Islet of Langerhans (tissue), 1 donor: Measurements from ENCODE around the gene RAD51B.
"Not testable (repeated sequence)": the region's sequence is repeated elsewhere in the genome, so short reads cannot be mapped to it uniquely, and the experiment has no call there.

Source experiments
- FAIRE-seq: peaks from one replicate; lab custom pipeline; 2011; peaks lifted over from hg19 to GRCh38; lab: Jason Lieb, UNC

The RAD51B gene

DNA sequence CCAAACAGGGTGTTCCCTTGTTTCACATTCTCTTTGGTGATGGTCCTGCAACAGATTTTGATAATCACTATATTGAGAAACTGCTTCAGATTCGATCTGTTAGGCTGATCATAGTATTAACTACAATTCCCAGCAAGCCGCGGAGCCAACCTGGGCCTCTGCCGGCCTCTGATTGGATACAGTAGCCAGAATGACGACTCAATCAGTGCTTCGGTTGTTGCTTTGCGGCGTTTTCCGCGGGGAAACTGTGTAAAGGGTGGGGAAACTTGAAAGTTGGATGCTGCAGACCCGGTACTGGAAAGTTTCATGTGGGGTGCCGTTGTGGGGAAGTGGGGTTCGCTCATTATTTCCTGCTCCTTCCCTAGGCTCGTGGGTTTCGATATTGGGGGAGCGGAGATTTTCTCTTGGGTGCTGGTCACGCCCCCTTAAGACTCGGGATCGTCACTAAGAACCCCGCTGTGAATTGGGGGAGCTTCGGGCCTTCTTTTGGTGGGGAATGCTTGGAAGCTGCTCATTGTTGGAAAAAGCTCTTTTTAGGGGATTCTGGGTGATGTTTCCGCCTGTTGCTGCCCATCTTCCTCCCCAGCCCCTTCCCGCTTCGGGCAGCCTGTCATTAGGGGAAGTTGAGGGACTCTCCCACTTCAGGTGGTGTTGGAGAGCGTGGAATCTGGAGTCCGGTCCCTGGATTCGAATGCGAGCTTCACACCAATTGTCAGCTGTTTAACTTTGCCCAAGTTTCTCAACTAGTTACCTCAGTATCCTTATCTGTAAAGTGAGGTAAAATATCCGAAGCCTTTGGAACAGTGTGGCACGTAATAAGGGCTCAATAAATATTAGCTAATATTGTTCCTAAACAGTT, at the start of gene RAD51B:
TSS of gene RAD51B (plus strand) at position 217 of the 859 bp plus-strand sequence.
- FAIRE-seq = peak; percentile 76

- FAIRE-seq = no peak
Observed at GRCh38 chr14:67773844-67774377, 45.7 kb upstream of the RAD51B start.

- no peak for FAIRE-seq
Observed at GRCh38 chr14:67776653-67777322, 42.8 kb upstream of the RAD51B start.

GRCh38 chr14:67778792-67779191, 40.8 kb upstream of the RAD51B start:
- FAIRE-seq = no peak

DNA sequence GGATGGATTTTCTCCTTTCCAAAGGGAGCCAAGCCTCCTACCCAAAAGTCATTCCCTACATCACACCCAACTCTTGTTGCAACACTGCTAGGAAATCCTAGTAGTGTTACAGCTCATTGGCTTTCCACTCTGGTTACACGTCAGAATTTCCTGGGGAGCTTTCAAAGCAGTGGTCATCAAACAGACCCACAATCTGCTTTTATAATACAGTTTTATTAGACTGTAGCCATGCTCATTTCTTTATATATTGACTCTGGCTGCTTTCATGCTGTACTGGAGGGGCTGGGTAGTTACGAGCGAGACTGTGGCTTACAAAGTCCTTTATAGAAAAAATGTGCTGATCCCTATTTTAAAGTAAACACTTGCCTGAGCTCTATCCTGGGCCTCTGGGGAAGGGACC, 37.5 kb upstream of the RAD51B start:
- FAIRE-seq = no peak

GRCh38 chr14:67784244-67784823, 35.2 kb upstream of the RAD51B start:
- FAIRE-seq = no peak

DNA sequence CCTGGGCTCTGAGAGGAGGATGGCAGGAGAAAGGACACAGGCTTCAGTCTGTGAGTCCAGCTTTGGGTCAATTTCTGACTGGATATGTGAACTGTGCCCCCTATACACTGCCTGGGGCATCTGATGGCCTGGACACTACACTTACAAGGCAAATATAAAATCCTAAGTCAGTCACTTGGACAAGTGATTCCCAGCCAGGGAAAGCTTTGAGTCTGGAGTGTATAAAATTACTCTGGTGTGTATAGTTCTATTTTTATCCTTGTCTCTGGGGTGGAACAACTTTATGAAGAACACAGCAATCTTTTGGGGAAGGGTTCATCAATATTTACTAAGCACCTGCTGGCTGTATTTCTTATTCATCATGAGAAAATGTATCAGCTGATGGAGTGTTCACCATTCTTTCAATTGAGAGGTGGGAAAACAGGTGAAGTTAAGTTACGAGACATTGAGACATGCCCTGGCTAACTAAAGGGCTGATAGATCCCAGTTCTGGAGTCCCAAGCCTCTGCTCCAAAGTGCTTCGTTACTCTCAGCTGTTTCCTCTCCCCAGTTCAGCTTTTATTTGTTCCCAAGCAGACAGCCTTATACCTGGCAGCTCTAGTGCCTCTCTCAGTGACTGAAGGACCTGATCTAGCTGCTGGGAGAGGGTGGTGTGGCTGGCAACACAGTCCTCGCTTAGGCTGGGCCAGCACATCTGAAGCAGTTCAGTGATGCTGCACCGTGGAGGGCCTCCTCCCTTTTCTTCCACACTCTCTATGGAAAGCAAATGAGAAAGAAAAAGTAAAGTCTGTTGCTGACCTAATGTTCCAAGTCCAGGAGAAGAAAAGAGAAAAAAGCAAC, 34.1 kb upstream of the RAD51B start:
- FAIRE-seq = no peak

GRCh38 chr14:67787673-67788072, 31.9 kb upstream of the RAD51B start:
- no peak for FAIRE-seq

DNA sequence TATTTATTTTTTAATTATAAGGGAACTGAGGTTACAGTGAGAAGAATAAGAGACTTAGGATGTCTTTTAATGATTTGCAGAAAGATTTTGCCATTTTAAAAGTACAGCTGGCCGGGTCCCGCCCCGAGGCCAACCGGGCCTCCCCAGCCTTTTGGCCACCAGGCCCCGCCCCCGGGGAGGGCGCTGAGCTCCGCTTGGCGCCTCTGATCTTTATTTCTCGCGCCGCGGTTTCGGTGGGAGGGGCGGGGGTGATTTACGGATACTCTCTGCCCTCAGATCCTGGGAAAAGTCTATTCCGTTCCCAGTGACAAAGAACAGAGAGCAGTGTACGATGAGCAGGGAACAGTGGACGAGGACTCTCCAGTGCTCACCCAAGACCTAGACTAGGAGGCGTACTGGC, 20.8 kb upstream of the RAD51B start:
- FAIRE-seq = no peak

DNA sequence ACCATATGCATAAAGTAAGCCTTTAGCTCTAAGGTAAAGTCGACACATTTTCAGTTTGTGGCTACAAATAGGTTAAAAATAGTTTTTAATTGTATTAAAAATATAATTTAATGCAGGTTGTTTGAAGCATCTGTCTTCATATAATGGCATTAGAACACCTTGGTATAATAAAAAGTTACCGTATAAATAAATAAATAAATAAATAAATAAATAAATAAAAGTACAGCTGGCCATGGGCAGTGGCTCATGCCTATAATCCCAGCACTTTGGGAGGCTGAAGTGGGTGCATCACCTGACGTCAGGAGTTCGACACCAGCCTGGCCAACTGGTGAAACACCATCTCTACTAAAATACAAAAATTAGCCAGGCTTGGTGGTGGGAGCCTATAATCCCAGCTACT, 18.8 kb upstream of the RAD51B start:
- FAIRE-seq = no peak

DNA sequence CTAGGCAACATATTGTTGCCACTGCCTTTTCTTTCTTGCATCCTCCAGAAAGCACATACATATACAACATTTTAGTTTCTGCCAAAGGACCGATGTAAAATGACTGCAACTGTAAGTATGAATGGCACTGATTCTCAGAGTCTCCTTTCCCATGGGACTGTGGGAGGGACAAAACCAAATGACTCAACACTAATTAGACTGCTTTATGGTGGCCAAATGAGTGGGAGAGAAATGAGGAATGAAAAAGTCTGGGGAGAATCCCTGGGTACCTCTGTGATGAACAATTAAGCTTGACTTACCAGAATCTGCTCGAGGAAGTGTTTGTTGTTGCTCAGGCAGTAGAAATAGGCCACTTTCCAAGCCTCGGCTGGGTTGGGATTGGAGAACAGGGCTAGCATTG, 13.3 kb upstream of the RAD51B start:
- FAIRE-seq = no peak

- FAIRE-seq = no peak
Observed at GRCh38 chr14:67814821-67815220, 4.8 kb upstream of the RAD51B start.

- no peak for FAIRE-seq
Observed at GRCh38 chr14:67815573-67816225, 3.9 kb upstream of the RAD51B start.

DNA sequence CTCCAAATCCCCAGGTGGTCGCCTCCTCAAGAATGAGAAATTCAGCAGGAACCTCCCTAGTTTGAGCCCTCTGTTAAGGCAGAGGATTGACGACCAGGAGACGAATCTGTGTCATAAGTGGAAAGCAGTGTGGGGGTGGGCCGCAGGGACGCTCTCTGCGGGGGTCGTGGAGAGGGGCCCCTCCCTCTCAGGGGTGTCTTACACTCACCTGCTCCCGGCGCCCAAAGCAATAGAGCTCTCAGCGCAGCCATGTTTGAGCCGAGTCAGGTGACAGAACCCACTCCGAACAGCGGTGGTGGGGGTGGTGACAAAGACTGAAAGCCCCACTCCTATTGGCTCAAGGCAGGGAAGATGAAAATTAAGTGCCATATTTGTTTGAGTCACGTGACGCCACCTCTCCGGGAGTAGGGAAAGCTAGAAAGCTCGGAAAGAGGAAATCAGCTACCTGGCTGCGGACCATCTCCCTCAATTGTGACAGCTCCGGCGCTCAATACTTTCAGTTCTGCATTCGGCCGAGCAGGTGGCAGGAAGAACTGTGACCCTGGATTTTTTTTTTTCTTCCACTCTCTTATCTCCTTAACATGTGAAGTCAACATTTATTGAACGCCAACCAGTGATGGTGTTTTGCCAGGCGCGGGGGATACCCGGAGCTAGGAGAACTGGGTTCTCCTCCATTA, 3.1 kb upstream of the RAD51B start, which contains the start of gene ZFYVE26:
TSS of gene ZFYVE26 (minus strand) at position 265 of the 677 bp plus-strand sequence. CDS start 627 bp downstream, outside the sequence.
- peak; percentile 97 for FAIRE-seq

GRCh38 chr14:67817750-67818438, 1.7 kb upstream of the RAD51B start:
- FAIRE-seq = no peak

- FAIRE-seq = not testable (repeated sequence)
Observed at GRCh38 chr14:67818476-67818875, 1.1 kb upstream of the RAD51B start.

DNA sequence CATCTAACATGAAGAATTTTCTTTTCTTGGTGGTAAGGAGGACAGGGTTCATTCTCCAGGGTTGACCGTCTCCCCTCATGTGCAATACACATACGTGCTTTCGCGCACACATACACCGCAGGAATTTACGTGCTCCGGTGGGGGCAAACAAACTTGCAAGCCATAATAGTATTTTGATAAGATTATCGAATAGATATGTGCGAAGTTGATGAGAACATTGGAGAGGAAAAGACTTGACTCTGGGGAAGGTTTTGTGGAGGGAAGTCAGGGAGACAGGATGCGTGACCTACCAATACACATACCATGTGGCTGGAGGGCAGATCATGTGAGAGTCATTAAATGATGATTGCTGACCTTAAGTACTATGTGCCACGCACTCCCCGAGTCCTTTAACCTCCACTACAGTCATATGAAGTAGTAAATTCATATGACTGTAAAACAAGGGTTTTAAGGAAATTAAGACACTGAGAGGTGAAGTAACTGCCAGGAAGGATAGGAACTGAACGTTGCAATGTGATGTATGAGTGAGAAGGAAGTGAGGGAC, 921 bp downstream of the RAD51B start:
- no peak for FAIRE-seq

- FAIRE-seq = no peak
Observed at GRCh38 chr14:67821121-67821520, 1.5 kb downstream of the RAD51B start.

GRCh38 chr14:67831113-67831512, 11.5 kb downstream of the RAD51B start:
- FAIRE-seq = no peak

DNA sequence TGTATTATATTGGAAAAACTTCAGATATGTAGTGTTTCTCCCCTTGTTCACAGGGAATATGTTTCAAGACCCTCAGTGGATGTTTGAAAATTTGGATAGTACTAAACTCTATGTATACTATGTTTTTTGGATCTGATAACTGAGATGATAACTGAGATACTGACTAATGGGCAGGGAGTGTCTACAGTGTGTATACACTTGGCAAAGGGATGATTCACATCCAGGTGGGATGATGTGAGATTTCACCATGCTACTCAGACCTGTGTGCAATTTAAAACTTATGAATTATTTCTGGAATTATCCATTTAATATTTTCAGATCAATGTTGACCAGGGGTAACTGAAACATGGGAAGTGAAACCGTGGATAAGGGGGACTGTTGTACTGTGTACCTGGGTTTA, 13.8 kb downstream of the RAD51B start:
- no peak for FAIRE-seq
